Adipose tissue (tissue), 3 donors: ENCODE measurements around the gene CDKN3. TPM values are rescaled to one million over a fixed set of nuclear protein-coding genes. Genes with fewer than 3 reads are reported as not detected.
"Not testable (repeated sequence)": the region's sequence is repeated elsewhere in the genome, so short reads cannot be mapped to it uniquely, and the experiment has no call there.

Source experiments
- H3K27ac ChIP-seq: one replicate; pipeline ENCODE4 v1.5.1; 2013; ENCODE audit warnings: low read depth, low read length
- WGBS, 3 donors: extraction: QIAGEN DNeasy Blood & Tissue Kit; methylation state at CpG; one replicate each; pipeline ENCODE4 v1.1.7; 2013; 5-methylcytosine and 5-hydroxymethylcytosine counted together
- polyA plus RNA-seq, 3 donors: library from polyadenylated mRNA; stranded (reverse); fragments of 200-250 nt; gene quantifications; one replicate each; pipeline ENCODE4 v1.2.3, GENCODE V29; 2013
- donor health status: healthy with polysubstance abuse.
- donor health status: Bipolar disorder and iron deficiency.
- donor health status: healthy.

Gene CDKN3
- polyA plus RNA-seq, 3 donors = 0.99 to 6.1 (median 2.7) TPM

- no peak overlapping the region for H3K27ac ChIP-seq
- 34 to 68% (median 66%) methylated on average over 9 of the region's 9 CpGs for WGBS, 3 donors
Observed at GRCh38 chr14:54366736-54367735, 29.8 kb upstream of the CDKN3 start.

GRCh38 chr14:54368291-54368690 is 28.5 kb upstream of the CDKN3 start:
- no peak overlapping the region for H3K27ac ChIP-seq
- WGBS, 3 donors = 71 to 92% (median 84%) methylated on average over 4 of the region's 4 CpGs

- 81 to 96% (median 95%) methylated on average over 2 of the region's 2 CpGs for WGBS, 3 donors
- no peak overlapping the region for H3K27ac ChIP-seq
Observed at GRCh38 chr14:54369343-54369742, 27.5 kb upstream of the CDKN3 start.

GRCh38 chr14:54370323-54371198 is 26.2 kb upstream of the CDKN3 start:
- WGBS, 3 donors = 56 to 70% (median 66%) methylated on average over 10 to 11 of the region's 11 CpGs
- no peak overlapping the region for H3K27ac ChIP-seq

- 63 to 70% (median 66%) methylated on average over 7 of the region's 7 CpGs for WGBS, 3 donors
- no peak overlapping the region for H3K27ac ChIP-seq
Observed at GRCh38 chr14:54374117-54374884, 22.5 kb upstream of the CDKN3 start.

- H3K27ac ChIP-seq = no peak overlapping the region
- 63 to 67% (median 66%) methylated on average over 7 of the region's 7 CpGs for WGBS, 3 donors
Observed at GRCh38 chr14:54377501-54377900, 19.3 kb upstream of the CDKN3 start.

- H3K27ac ChIP-seq = not testable (repeated sequence)
- WGBS, 3 donors = 65 to 88% (median 82%) methylated on average over 5 of the region's 5 CpGs
Observed at GRCh38 chr14:54378893-54379292, 17.9 kb upstream of the CDKN3 start.

- 12 to 71% (median 26%) methylated on average over 3 of the region's 3 CpGs for WGBS, 3 donors
- H3K27ac ChIP-seq = not testable (repeated sequence)
Observed at GRCh38 chr14:54380558-54380957, 16.2 kb upstream of the CDKN3 start.

- H3K27ac ChIP-seq = no peak overlapping the region
Observed at GRCh38 chr14:54381821-54382220, 15.0 kb upstream of the CDKN3 start.

GRCh38 chr14:54383835-54384234 is 13.0 kb upstream of the CDKN3 start:
- 91 to 95% (median 95%) methylated on average over 4 of the region's 4 CpGs for WGBS, 3 donors
- no peak overlapping the region for H3K27ac ChIP-seq

- WGBS, 3 donors = 80 to 91% (median 90%) methylated on average over 4 of the region's 4 CpGs
- no peak overlapping the region for H3K27ac ChIP-seq
Observed at GRCh38 chr14:54385556-54385955, 11.3 kb upstream of the CDKN3 start.

GRCh38 chr14:54387328-54387727 is 9.5 kb upstream of the CDKN3 start:
- WGBS, 3 donors = 72 to 93% (median 90%) methylated on average over 5 of the region's 5 CpGs
- H3K27ac ChIP-seq = no peak overlapping the region

- WGBS, 3 donors = 86 to 89% (median 87%) methylated on average over 14 of the region's 14 CpGs
- H3K27ac ChIP-seq = no peak overlapping the region
Observed at GRCh38 chr14:54392131-54392859, 4.5 kb upstream of the CDKN3 start.

- not testable (repeated sequence) for H3K27ac ChIP-seq
- 93 to 96% (median 94%) methylated on average over 62 to 68 of the region's 68 CpGs for WGBS, 3 donors
Observed at GRCh38 chr14:54392986-54393884, 3.6 kb upstream of the CDKN3 start.

GRCh38 chr14:54394596-54394995 is 2.2 kb upstream of the CDKN3 start:
- 94 to 98% (median 96%) methylated on average over 27 of the region's 27 CpGs for WGBS, 3 donors
- H3K27ac ChIP-seq = no peak overlapping the region

- no peak overlapping the region for H3K27ac ChIP-seq
- WGBS, 3 donors = 79 to 94% (median 84%) methylated on average over 4 of the region's 4 CpGs
Observed at GRCh38 chr14:54395284-54395683, 1.5 kb upstream of the CDKN3 start.

- WGBS, 3 donors = 96 to 99% (median 97%) methylated on average over 2 of the region's 2 CpGs
- no peak overlapping the region for H3K27ac ChIP-seq
Observed at GRCh38 chr14:54395716-54396115, 1.1 kb upstream of the CDKN3 start.
